Mesenchymal stem cell (in vitro differentiated cells and primary cell): ENCODE results near the gene FAM168B.

Experiments used
- DNase-seq: peaks from one replicate; pipeline ENCODE4 v3.0.0-alpha.2; 2013
- H2AFZ ChIP-seq: one replicate; pipeline ENCODE4 v1.6.1; 2013; ENCODE audit warnings: low read depth, mild to moderate bottlenecking, control low read depth, inconsistent platforms, low read length, moderate library complexity
- H2AK5ac ChIP-seq: 2 replicates; pipeline ENCODE4 v1.6.1; 2013; ENCODE audit warnings: low read length, moderate library complexity, mild to moderate bottlenecking, inconsistent platforms; ENCODE audit not compliant: severe bottlenecking
- H2BK120ac ChIP-seq: one replicate; pipeline ENCODE4 v1.6.1; 2013; ENCODE audit warnings: low read depth, mild to moderate bottlenecking, inconsistent platforms, low read length, moderate library complexity
- H2BK12ac ChIP-seq, 2 experiments: one replicate each; pipeline ENCODE4 v1.6.1; 2013; ENCODE audit warnings: inconsistent platforms in 2 of 2, low read length in 2 of 2, mild to moderate bottlenecking in 2 of 2, moderate library complexity in 2 of 2, control low read depth in 1 of 2
- H2BK15ac ChIP-seq: one replicate; pipeline ENCODE4 v1.6.1; 2013; ENCODE audit warnings: mild to moderate bottlenecking, low read depth, inconsistent platforms; ENCODE audit not compliant: poor library complexity, severe bottlenecking
- H2BK5ac ChIP-seq: 2 replicates; pipeline ENCODE4 v1.6.1; 2013; ENCODE audit warnings: low read depth, mild to moderate bottlenecking, low read length, control low read depth, inconsistent platforms; ENCODE audit not compliant: poor library complexity, severe bottlenecking
- H3K14ac ChIP-seq, 2 experiments: one replicate each; pipeline ENCODE4 v1.6.1; 2013; ENCODE audit warnings: inconsistent platforms in 2 of 2, low read length in 2 of 2, control low read depth in 1 of 2, mild to moderate bottlenecking in 1 of 2, moderate library complexity in 1 of 2
- H3K18ac ChIP-seq, 2 experiments: one replicate each; pipeline ENCODE4 v1.6.1; 2013; ENCODE audit warnings: inconsistent platforms in 2 of 2, low read length in 2 of 2, control low read depth in 1 of 2, low read depth in 1 of 2, mild to moderate bottlenecking in 1 of 2
- H3K23ac ChIP-seq, 2 experiments: one replicate each; pipeline ENCODE4 v1.6.1; 2013; ENCODE audit warnings: inconsistent platforms in 2 of 2, low read length in 2 of 2, mild to moderate bottlenecking in 2 of 2, moderate library complexity in 2 of 2, control low read depth in 1 of 2
- H3K27ac ChIP-seq: 2 replicates; pipeline ENCODE4 v1.5.1; 2013; ENCODE audit warnings: mild to moderate bottlenecking, moderate library complexity, low read length, control low read depth, inconsistent platforms; ENCODE audit not compliant: poor library complexity, severe bottlenecking
- H3K27me3 ChIP-seq, 2 experiments: 2 replicates each; pipeline versions ENCODE4 v1.6.1 to v1.7.0; 2013; ENCODE audit warnings: low read length in 2 of 2, mild to moderate bottlenecking in 2 of 2, moderate library complexity in 2 of 2, control low read depth in 1 of 2, inconsistent platforms in 1 of 2; ENCODE audit not compliant: control insufficient read depth in 1 of 2, insufficient read depth in 1 of 2
- H3K36me3 ChIP-seq, 2 experiments: 2 replicates each; pipeline versions ENCODE4 v1.6.1 to v1.7.0; 2013; ENCODE audit warnings: low read length in 2 of 2, control low read depth in 1 of 2, inconsistent platforms in 1 of 2, low read depth in 1 of 2, mild to moderate bottlenecking in 1 of 2; ENCODE audit not compliant: insufficient read depth in 2 of 2, control insufficient read depth in 1 of 2
- H3K4ac ChIP-seq, 2 experiments: one replicate each; pipeline ENCODE4 v1.6.1; 2013; ENCODE audit warnings: inconsistent platforms in 2 of 2, low read length in 2 of 2, mild to moderate bottlenecking in 2 of 2, moderate library complexity in 2 of 2, control low read depth in 1 of 2, low read depth in 1 of 2
- H3K4me1 ChIP-seq: 2 replicates; pipeline ENCODE4 v1.6.1; 2013; ENCODE audit warnings: low read depth, low read length, control low read depth; ENCODE audit not compliant: control insufficient read depth, insufficient read depth
- H3K4me2 ChIP-seq: 2 replicates; pipeline ENCODE4 v1.6.1; 2013; ENCODE audit warnings: low read length, mild to moderate bottlenecking, inconsistent platforms; ENCODE audit not compliant: poor library complexity, severe bottlenecking
- H3K4me3 ChIP-seq, 2 experiments: 2 replicates each; pipeline versions ENCODE4 v1.5.1 to v1.7.0; 2013; ENCODE audit warnings: low read length in 2 of 2, mild to moderate bottlenecking in 2 of 2, control low read depth in 1 of 2, low read depth in 1 of 2; ENCODE audit not compliant: insufficient read depth in 1 of 2
- H3K79me1 ChIP-seq: replicated peaks from 2 replicates; pipeline ENCODE4 v1.6.1; 2013; ENCODE audit warnings: mild to moderate bottlenecking, control low read depth, low read length, inconsistent platforms; ENCODE audit not compliant: poor library complexity, severe bottlenecking
- H3K9ac ChIP-seq: 2 replicates; pipeline ENCODE4 v1.7.0; 2013; ENCODE audit warnings: mild to moderate bottlenecking, low read length, moderate library complexity
- H3K9me3 ChIP-seq: 2 replicates; pipeline ENCODE4 v1.7.0; 2013; ENCODE audit warnings: mild to moderate bottlenecking, low read length; ENCODE audit not compliant: control insufficient read depth
- H4K8ac ChIP-seq: one replicate; pipeline ENCODE4 v1.6.1; 2013; ENCODE audit warnings: inconsistent platforms, mild to moderate bottlenecking, low read length, moderate library complexity
- H4K91ac ChIP-seq: one replicate; pipeline ENCODE4 v1.6.1; 2013; ENCODE audit warnings: mild to moderate bottlenecking, low read length, inconsistent platforms
- WGBS: methylation state at CpG from one replicate; pipeline ENCODE4 v1.1.7; 2013; ENCODE audit warnings: mixed read lengths; 5-methylcytosine and 5-hydroxymethylcytosine counted together

Gene FAM168B

DNA sequence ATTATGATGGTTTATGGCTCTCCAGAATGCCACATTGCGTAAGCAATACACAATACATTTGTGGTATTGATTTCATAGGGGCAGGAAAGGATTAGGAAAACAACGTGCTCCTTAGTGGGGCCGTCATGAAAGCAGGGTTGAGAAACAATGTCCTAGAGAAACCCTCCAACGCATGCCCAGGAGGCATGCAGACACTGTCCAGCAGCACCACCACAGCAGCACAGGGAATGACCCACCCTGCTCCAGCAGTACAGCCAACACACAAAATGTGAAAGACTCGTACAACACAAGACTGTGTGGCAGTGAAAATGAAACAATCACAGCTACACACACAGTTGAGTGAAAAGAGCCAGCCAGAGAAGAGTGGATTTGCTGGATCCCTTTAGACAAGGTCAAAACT, 66.3 kb downstream of the FAM168B start:
- Histone ChIP-seq H3K27ac (no peak overlapping the region), H3K14ac (no peak overlapping the region), H2BK120ac (no peak overlapping the region), H3K9me3 (peaks cover 14% of the 10 kb centered on the region), H2BK5ac (no peak overlapping the region), H3K79me1 (no peaks in the 10 kb centered on the region), H3K18ac (no peak overlapping the region), H3K9ac (no peak overlapping the region), H4K8ac (no peak overlapping the region), H4K91ac (no peak overlapping the region), H3K27me3 (peaks cover 4 to 14% of the 10 kb centered on the region in 2 experiments), H2AFZ (no peak overlapping the region), H3K4ac (no peak overlapping the region), H2BK12ac (no peak overlapping the region), H2AK5ac (no peak overlapping the region), H3K23ac (no peak overlapping the region), H2BK15ac (no peak overlapping the region), H3K36me3 (no peaks in the 10 kb centered on the region), H3K4me1 (no peaks in the 10 kb centered on the region), H3K4me3 (no peak overlapping the region), H3K4me2 (no peak overlapping the region)
- DNase-seq = no peak
- WGBS = 52% methylated on average over 5 of the region's 5 CpGs

DNA sequence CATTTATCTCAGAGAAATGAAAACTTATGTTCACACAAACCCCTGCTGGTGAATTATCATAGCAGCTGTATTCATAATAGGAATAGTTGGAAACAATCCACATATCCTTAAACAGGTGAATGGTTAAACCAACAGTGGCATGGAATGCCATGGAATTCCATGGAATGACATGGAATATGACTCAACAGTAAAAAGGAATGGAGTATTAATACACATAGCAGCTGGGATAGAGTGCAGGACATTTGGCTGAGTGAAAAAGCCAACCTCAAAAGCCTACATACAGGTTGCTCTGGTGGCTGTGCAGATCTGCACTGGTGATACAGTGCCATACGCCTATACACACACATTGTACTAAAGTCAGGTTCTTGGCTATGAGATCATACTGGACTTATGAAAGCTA, 69.5 kb downstream of the FAM168B start:
- Histone ChIP-seq H3K9ac (no peak overlapping the region), H3K4me1 (no peaks in the 10 kb centered on the region)

GRCh38 chr2:131022731-131023130, 70.5 kb downstream of the FAM168B start:
- no peak overlapping the region for H3K14ac ChIP-seq
- no peaks in the 10 kb centered on the region for H3K4me1 ChIP-seq
- H3K9ac ChIP-seq = no peak overlapping the region
- no peak overlapping the region for H3K18ac ChIP-seq
- no peak overlapping the region for H3K4me3 ChIP-seq
- no peaks in the 10 kb centered on the region for H3K36me3 ChIP-seq
- no peak overlapping the region for H4K91ac ChIP-seq
- no peak overlapping the region for H2BK15ac ChIP-seq
- no peak overlapping the region for H3K4me2 ChIP-seq
- H3K23ac ChIP-seq = no peak overlapping the region
- H2BK5ac ChIP-seq = no peak overlapping the region
- H3K27me3 ChIP-seq = peaks cover 0 to 9% of the 10 kb centered on the region in 2 experiments
- H3K9me3 ChIP-seq = peaks cover 10% of the 10 kb centered on the region
- H3K4ac ChIP-seq = no peak overlapping the region
- H2AK5ac ChIP-seq = no peak overlapping the region
- no peak for DNase-seq
- H2BK12ac ChIP-seq = no peak overlapping the region
- WGBS = 83% methylated on average over 1 of the region's 1 CpG
- no peak overlapping the region for H3K27ac ChIP-seq
- no peak overlapping the region for H2AFZ ChIP-seq
- H2BK120ac ChIP-seq = no peak overlapping the region
- no peak overlapping the region for H4K8ac ChIP-seq
- no peaks in the 10 kb centered on the region for H3K79me1 ChIP-seq

More for the DNA sequence above, 69.5 kb downstream of the FAM168B start:
- H2BK12ac ChIP-seq = no peak overlapping the region
- H4K8ac ChIP-seq = no peak overlapping the region
- no peak overlapping the region for H2BK120ac ChIP-seq
- H3K27me3 ChIP-seq = peaks cover 0 to 9% of the 10 kb centered on the region in 2 experiments
- 92% methylated on average over 1 of the region's 1 CpG for WGBS
- H3K36me3 ChIP-seq = no peaks in the 10 kb centered on the region
- H4K91ac ChIP-seq = no peak overlapping the region
- H3K4me3 ChIP-seq = no peak overlapping the region
- DNase-seq = no peak
- no peak overlapping the region for H3K14ac ChIP-seq
- H3K4me2 ChIP-seq = no peak overlapping the region
- no peak overlapping the region for H3K27ac ChIP-seq
- H3K4ac ChIP-seq = no peak overlapping the region
- no peak overlapping the region for H2AFZ ChIP-seq
- no peaks in the 10 kb centered on the region for H3K79me1 ChIP-seq
- no peak overlapping the region for H3K18ac ChIP-seq
- no peak overlapping the region for H2BK5ac ChIP-seq
- H2AK5ac ChIP-seq = no peak overlapping the region
- H3K23ac ChIP-seq = no peak overlapping the region
- H2BK15ac ChIP-seq = no peak overlapping the region
- peaks cover 14% of the 10 kb centered on the region for H3K9me3 ChIP-seq

DNA sequence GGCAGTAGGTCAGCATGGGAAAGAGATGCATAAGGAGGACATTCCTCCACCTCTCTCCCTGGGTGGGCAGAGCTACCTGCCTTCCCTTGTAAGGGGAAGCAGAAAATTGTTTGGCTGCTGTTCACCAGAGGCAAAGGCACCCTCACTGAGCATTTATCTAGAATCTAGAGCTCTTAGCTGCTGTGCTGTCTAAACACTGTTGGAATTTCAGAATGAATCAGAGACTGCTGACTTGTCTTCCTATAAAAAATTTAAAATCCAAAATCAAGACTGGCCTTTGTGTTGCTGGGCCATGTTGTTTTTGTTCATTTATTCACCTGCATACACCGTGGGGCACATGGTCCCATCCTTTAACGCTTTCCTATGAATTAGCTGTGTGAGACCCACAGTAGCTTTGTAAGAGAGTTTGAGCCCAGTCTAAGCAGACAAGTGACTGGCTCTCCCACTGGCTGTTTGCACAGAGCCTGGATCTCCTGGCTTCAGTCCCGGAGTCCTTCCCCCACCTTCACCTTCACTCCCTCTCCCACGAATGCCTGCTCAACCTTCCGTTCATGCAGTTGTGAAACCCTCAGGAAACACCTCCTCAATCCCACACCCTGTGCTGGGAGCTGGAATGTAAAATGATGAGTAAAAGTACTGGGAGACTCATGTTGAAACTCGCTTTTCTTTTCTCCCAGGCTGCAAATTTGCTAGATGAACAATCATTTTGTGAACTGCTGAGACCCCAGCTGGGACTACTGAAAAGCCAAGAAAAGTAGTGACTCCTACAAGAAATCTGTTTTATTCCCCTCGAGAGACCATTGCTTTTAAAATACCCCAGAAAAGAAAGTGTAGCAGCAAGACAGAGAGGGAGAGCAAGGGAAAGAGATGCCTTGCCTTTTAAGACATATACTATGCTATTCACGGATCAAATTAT, 76.2 kb downstream of the FAM168B start:
- no peak overlapping the region for H3K23ac ChIP-seq
- H2BK12ac ChIP-seq = no peak overlapping the region
- H3K27ac ChIP-seq = no peak overlapping the region
- H3K18ac ChIP-seq = no peak overlapping the region
- no peak overlapping the region for H2BK15ac ChIP-seq
- H2AFZ ChIP-seq = peak overlapping the region; percentile 27
- H4K8ac ChIP-seq = no peak overlapping the region
- H2BK5ac ChIP-seq = no peak overlapping the region
- no peak overlapping the region for H2BK120ac ChIP-seq
- no peaks in the 10 kb centered on the region for H3K9me3 ChIP-seq
- no peak for DNase-seq
- no peak overlapping the region for H3K4ac ChIP-seq
- no peak overlapping the region for H3K4me2 ChIP-seq
- no peak overlapping the region for H2AK5ac ChIP-seq
- 78% methylated on average over 4 of the region's 8 CpGs for WGBS
- no peak overlapping the region for H3K14ac ChIP-seq
- H3K36me3 ChIP-seq = no peaks in the 10 kb centered on the region
- no peak overlapping the region for H4K91ac ChIP-seq
- H3K9ac ChIP-seq = peak overlapping the region; percentile 57
- peak overlapping the region in 1 of 2 experiments; percentile 34 for H3K4me3 ChIP-seq
- H3K27me3 ChIP-seq = peaks cover 11 to 14% of the 10 kb centered on the region in 2 experiments
- peaks cover 1% of the 10 kb centered on the region for H3K4me1 ChIP-seq
- H3K79me1 ChIP-seq = no peaks in the 10 kb centered on the region
